GM18858 (cell line): ENCODE results near the gene PAK6.

ENCODE experiments used
- ATAC-seq: cut with Tn5 transposase; IDR thresholded peaks from one replicate; pipeline ENCODE4 v1.9.1; 2021; ENCODE audit not compliant: unreplicated experiment

The PAK6 gene

DNA sequence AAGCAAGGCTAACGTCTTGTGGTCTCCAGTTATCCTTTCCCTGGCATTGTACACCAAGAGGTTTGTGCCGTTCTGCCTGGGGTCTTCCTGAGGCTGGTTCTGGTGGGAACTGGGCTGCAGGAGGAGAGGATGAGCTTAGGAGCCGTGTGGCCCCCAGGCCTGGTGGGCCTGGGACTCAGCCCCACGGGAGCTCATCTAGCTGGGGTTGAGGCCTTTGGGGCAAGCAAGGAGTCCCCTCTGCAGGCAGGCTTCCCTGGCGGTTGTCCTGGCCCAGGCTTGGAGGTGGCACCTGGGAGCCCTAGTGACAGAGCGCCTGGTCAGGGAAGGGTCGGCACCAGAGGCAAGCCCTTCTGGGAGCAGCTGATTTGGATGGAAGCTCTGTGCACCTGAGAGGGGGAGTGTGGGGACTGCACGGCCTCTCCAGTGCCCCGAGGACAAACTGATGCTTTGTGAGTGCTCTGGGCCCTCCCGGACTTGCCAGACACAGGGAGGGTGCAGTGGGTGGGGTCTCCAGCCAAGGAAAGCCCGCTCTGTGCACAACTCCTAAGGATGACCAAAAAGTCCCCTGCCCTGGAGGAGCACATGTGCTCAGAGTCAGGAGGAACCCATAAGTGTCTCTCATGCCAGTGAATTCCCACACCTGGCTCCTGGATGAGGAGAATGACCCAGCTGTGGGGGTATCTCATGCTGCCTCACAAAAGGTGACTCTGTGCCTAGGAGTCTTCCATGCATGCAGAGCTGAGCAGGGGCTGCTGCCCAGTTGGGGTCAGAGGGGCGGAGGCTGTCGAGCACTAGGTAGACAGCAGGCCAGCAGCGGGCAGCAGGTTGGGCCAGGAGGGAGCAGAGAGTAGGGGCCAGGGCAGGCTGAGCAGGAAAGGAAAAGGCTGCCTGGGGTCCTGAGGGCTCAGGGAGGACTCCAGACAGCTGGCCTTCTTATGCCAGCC is 2.7 kb downstream of the PAK6 start:
- ATAC-seq = no peak

DNA sequence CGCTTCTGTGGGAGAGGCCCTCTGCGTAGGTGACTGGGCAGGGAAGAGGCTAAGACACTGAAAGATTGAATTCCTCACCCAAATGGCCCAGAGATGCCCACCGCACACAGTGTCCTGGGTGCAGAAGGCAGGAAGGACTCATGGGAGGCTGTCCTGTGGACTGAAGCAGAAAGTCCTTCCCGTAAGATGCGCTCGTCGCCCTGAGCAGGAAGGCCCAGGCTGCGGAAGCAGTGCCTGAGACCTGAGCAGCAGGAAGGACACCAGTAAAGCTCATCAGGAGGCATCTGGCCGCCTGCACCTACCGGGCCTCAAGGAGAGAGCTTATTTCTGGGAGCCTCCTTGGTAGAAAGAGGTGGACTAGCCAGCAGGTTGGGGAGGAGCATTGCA is 3.3 kb downstream of the PAK6 start:
- no peak for ATAC-seq

DNA sequence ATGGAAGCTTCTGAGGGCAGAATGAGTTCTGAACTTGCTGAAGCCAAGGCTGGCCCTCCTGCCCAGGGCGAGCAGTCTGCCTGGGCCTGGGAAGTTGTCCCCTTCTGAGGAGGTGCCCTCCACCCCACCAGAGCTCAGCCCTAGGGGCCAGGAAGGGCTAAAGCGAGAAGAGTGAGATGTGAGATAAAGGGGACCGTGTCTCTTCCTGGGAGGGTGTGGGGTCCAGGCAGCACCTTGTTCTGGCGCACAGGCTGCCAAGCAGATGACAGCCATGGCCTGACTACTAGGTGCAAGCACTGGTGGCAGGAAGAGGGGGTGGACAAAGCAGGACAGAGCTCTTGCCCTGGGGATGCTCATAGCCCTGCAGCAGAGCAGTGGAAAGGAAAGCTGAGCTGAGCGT is 3.7 kb downstream of the PAK6 start:
- no peak for ATAC-seq

DNA sequence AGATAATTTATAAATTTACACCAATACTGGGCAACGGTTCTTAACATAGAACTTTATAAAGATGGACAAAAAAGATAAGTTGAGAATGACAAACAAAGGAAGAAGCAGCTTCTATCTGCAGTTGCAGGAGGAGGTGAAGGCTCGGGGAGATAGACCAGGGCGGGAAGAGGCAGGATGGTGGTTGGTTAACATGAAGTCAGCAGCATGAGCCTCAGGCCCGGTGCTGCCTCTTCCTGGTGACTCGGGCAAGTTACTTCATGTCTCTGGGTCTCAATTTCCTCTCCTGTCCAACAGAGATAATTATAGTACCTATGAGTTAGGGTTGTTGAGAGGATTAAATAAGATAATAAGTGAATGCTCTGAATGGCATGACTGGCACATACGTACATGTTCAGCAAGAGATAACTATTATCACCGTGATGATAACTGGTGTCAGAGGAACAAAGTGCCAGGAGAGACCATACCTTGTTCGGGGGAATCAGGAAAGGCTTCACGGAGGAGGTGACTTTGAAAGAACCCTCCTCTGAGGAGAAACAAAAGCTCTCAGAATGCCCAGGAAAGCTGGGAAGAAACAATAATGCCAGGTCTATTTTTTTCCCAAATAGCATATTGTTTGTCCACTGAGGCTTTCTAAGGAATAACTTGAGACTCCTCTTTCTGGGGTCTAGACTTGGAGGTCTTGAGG is 4.4 kb downstream of the PAK6 start:
- no peak for ATAC-seq

DNA sequence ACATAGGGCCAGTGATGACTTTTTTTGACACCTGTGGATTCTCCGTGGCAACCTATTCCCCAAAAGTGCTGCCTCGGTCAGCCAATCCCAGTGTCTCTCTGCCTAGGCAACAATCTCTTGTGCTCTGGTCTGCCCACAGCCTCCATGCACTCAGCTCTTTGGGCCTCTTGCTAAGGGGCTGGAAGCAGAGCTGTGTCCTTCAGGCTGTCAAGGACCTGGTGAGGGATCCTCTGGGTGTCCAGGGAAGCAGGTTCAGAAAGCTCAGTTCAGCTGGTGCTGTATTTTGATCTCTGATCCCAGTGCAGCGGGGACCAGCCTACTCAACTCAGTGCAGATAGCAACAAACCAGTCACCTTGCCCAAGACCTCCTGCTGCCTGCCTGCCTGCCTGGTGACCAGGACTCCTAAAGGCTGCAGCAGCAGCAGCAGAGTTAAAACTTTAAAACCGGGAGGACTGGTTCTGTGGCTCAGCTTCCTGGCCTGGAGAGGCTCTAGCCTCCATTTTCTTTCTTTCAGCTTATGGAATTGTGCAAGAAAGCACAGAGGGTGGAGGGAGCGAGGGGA is 6.2 kb downstream of the PAK6 start:
- no peak for ATAC-seq

DNA sequence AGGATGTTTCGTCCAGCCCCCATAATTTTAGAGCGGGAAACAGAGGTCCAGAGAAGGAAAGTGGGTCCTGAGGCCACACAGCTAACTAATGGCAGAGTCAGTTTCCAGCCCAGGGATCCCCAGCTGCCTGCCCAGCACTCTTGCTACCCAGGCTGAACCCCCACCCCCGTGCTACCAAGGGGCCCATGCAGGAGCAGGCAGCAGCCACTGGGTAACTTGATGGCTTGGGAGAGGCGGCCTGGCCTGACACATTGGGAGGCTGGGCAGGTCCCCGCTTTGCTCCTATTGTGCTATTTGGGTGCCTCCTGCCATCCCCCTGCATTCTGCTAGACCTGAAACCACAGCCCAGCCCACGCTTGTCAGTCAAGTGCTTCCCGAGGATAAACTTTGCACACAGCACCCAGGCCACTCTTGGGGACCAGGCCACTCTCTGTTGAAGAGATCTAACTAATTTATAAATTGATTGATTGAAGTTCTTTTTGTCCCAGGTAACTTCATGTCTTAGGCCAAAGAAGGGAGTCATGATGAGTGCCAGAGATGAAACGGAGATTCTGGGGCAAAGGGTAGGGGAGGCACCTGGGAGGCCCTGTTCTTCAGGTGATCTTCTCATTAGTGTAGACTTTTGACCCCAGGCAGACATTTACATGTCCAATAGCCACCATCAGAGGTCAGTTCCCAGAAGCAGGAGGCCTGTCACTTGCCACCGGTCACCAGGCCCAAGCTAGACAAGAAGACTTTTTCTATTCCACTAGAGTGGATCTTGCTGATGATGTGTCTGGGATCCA is 7.0 kb downstream of the PAK6 start:
- no peak for ATAC-seq

DNA sequence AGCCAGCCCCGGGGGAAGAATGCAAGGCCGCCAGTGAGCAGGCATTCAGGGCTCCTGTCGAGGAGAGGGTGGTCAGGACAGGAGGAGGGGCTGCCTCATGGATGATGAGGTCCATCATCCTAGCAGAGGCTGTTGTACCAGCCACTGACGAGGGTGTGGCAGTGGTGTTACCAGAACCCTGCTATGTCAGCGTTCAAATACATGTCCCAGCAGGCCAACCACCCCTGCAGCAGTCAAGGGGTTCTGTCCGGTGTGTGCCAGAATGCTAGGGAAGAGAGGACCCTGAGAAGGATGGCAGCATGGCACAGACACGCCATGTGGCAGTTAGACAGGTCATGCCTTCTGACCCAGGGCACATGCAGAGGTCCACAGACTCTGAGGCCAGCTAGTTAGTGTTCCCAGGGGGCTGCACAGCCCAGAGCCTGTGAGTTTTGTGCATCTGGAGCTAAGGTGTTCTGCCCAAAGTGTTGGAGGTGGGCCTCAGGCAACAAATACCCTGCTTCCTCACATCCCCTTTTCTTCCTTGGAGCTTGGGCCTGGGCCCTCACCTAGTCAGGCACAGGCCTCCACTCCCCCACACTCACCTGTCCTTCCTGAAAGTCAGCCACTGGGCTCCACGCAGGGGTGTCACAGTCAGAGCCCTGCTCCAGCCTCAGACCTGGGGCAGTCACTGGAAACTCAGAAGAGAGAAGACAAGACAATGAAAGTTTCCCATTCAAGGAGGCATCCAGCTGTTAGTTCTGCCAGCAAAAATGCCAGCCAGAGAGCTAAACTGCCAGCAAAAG is 7.8 kb downstream of the PAK6 start:
- no peak for ATAC-seq

- no peak for ATAC-seq
These were observed 8.6 kb downstream of the PAK6 start for GRCh38 chr15:40247406-40247971.

- ATAC-seq = no peak
These were observed 9.3 kb downstream of the PAK6 start for GRCh38 chr15:40248006-40248783.

DNA sequence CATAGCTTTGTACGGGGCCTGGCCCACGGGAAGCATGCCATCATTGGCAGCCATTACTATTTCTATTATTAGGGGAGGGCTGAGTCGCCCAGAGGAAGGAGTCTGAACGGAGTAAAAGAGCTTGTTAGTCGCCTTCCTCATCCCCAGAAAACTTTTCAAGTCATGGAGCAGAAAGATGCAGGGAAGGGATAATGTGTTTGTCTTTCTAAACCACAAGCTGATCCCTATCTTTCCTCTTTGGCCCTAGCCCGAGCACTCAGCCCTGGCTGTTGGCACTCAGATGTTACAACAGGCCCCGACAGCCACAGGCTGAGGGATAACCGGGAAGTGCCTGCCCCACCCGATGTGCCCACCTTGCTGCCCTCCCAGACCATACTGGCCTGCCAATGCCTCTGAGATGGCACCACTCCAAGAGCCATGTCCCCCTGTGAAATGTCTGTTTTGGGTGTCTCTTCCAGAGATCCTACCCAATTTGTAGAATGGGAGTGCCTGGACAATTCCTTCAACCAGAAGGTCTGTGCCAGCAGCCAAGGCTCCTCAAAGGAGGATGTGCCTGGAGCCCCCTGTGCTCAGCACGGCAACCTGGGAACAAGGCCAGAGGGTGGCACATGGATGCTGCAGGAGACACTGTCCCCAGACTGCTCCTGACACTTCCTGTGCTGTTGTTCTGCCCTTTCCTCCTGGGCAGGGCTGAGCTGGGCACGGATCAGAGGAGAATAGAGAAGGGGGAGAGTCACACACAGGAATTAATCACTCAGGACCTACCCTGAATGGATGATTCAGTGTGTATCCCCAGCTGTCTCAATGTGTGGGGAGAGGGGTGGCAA is 10.8 kb downstream of the PAK6 start:
- ATAC-seq = no peak

GRCh38 chr15:40250304-40250656 is 11.4 kb downstream of the PAK6 start:
- ATAC-seq = no peak

- ATAC-seq = no peak
These were observed 12.1 kb downstream of the PAK6 start for GRCh38 chr15:40250771-40251483.

DNA sequence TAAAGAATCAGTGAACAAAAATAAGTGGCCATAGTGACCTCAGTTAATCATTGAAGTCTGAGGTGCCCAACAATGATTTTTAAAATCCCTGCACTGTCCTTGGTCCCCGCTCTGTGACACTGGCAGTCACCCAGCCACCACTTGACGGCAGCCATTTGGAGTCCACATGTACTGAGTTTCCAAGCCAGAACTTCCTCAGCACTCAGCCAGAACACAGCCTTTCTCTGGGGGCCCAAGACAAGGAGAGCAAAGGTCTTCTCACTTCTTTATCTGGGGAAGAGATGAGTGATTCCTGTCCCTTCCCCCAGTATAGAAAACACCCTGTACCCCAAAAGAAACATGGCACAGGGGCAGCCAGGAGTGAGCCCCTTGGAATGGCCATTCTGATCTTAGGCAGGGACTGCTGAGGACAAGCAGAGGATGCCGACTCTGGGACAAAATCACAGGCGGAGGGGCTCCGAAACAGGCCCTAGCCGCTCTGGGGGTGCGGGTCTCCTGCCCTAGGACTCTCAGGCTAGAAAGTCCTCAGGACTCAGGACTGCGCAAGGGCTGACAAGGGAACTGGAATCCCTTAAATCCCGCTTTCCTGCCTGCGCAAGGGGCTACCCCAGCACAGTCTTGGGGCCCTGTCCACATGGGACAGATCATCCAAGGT is 12.8 kb downstream of the PAK6 start:
- ATAC-seq = no peak

GRCh38 chr15:40252141-40252437 is 13.2 kb downstream of the PAK6 start:
- no peak for ATAC-seq

DNA sequence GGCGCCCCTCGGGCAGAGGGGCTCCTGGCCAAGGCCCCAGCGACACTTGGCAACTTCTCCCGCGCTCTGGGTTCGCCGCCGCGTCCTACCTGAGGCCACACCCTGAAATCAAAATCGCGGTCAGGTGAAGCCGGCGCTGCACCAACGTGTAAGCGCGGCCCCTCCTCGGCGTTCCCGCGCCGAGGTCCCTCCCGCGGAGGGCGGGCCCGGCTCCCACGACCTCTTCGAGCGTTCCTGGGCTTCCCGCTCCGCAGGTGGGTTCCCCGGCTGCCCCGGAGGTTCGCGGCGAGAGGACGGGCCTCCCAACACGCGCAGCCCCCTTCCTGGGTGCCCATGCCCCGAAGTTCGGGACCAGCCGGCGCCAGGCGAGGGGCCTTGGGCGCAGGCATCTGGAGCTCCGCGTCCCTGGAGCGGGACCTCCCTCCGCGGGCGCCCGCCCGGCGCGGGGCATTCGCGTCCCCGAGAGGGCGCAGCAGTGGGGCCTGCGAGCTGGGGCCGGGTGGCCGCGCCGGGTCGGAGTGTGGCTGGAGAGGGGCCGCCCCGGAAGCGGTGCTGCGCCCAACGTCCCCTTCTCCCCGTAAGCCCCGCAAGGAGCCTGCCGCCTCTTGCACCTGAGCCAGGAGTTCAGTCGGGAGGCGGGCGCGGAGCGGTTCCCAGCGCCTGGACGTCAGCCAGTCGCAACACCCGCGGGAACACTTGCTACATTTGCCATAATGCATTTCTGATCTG is 13.7 kb downstream of the PAK6 start:
- no peak for ATAC-seq

- no peak for ATAC-seq
These were observed 14.4 kb downstream of the PAK6 start for GRCh38 chr15:40253167-40253790.

- ATAC-seq = no peak
These were observed 15.6 kb downstream of the PAK6 start for GRCh38 chr15:40254452-40254851.
